Measurements from ENCODE around the gene SLC7A14. TPM values are rescaled to one million over a fixed set of nuclear protein-coding genes. Genes with fewer than 3 reads are reported as not detected.

The SLC7A14 gene
- total RNA-seq (0.05 TPM), polyA plus RNA-seq (0.05 TPM)
- long read RNA-seq, donor 1 = 0 reads
- long read RNA-seq, donor 2 = 0 reads
- long read RNA-seq, donor 3 = 0 reads
- long read RNA-seq, donor 4 = 0 reads
- long read RNA-seq, donor 5 = 0 reads
- long read RNA-seq, donor 6 = 0 reads
- long read RNA-seq, donor 7 = 0 reads
- long read RNA-seq, donor 8 = 0 reads
- long read RNA-seq, donor 9 = 0 reads
- long read RNA-seq, donor 10 = 0 reads

- H3K4me3 ChIP-seq (ENCODE audit: low read length in 2 of 2) = no peak within 1 kb of the TSS
- H3K4me1 ChIP-seq (ENCODE audit: control insufficient read depth in 2 of 2, insufficient read depth in 2 of 2, low read length in 2 of 2) = no peaks in the 10 kb centered on the region
- no peak for DNase-seq (ENCODE audit: low read depth in 6 of 9, low spot score in 9 of 9)
- H3K9me3 ChIP-seq (ENCODE audit: control insufficient read depth in 2 of 2, insufficient read depth in 1 of 2, low read length in 1 of 2) = peaks cover 0 to 3% of the 10 kb centered on the region in 2 donors
- no peaks in the 10 kb centered on the region for H3K36me3 ChIP-seq (ENCODE audit: control insufficient read depth in 2 of 2, insufficient read depth in 2 of 2, low read length in 1 of 2)
- WGBS = 20% methylated on average over 12 of the region's 12 CpGs
- no peak within 1 kb of the TSS for H3K27ac ChIP-seq (ENCODE audit: low read depth in 1 of 2, low read length in 1 of 2)
- peaks cover 23 to 41% of the 10 kb centered on the region in 2 donors for H3K27me3 ChIP-seq (ENCODE audit: control insufficient read depth in 2 of 2, insufficient read depth in 1 of 2, low read length in 1 of 2)
Measured at GRCh38 chr3:170585937-170586310, at the start of gene SLC7A14. Gene SLC7A14, minus strand, starts transcription at chr3:170586075. Its CDS starts 59,139 bp downstream, at chr3:170526936.

- WGBS = 78% methylated on average over 2 of the region's 2 CpGs
- H3K4me1 ChIP-seq (ENCODE audit: control insufficient read depth in 2 of 2, insufficient read depth in 2 of 2, low read length in 2 of 2) = no peaks in the 10 kb centered on the region
- H3K9me3 ChIP-seq (ENCODE audit: control insufficient read depth in 2 of 2, insufficient read depth in 1 of 2, low read length in 1 of 2) = no peaks in the 10 kb centered on the region
- no peaks in the 10 kb centered on the region for H3K27me3 ChIP-seq (ENCODE audit: control insufficient read depth in 2 of 2, insufficient read depth in 1 of 2, low read length in 1 of 2)
- no peak for DNase-seq (ENCODE audit: low read depth in 6 of 9, low spot score in 9 of 9)
- no peaks in the 10 kb centered on the region for H3K36me3 ChIP-seq (ENCODE audit: control insufficient read depth in 2 of 2, insufficient read depth in 2 of 2, low read length in 1 of 2)
- no peak overlapping the region for H3K4me3 ChIP-seq (ENCODE audit: low read length in 2 of 2)
- no peak overlapping the region for H3K27ac ChIP-seq (ENCODE audit: low read depth in 1 of 2, low read length in 1 of 2)
Measured at GRCh38 chr3:170635385-170635735, 49.5 kb upstream of the SLC7A14 start.

- 89% methylated on average over 3 of the region's 3 CpGs for WGBS
- no peaks in the 10 kb centered on the region for H3K36me3 ChIP-seq (ENCODE audit: control insufficient read depth in 2 of 2, insufficient read depth in 2 of 2, low read length in 1 of 2)
- no peak for DNase-seq (ENCODE audit: low read depth in 6 of 9, low spot score in 9 of 9)
- no peak overlapping the region for H3K4me3 ChIP-seq (ENCODE audit: low read length in 2 of 2)
- H3K9me3 ChIP-seq (ENCODE audit: control insufficient read depth in 2 of 2, insufficient read depth in 1 of 2, low read length in 1 of 2) = no peaks in the 10 kb centered on the region
- H3K27me3 ChIP-seq (ENCODE audit: control insufficient read depth in 2 of 2, insufficient read depth in 1 of 2, low read length in 1 of 2) = no peaks in the 10 kb centered on the region
- H3K27ac ChIP-seq (ENCODE audit: low read depth in 1 of 2, low read length in 1 of 2) = no peak overlapping the region
- no peaks in the 10 kb centered on the region for H3K4me1 ChIP-seq (ENCODE audit: control insufficient read depth in 2 of 2, insufficient read depth in 2 of 2, low read length in 2 of 2)
Measured at GRCh38 chr3:170634663-170635384, 48.9 kb upstream of the SLC7A14 start.

- H3K27me3 ChIP-seq (ENCODE audit: control insufficient read depth in 2 of 2, insufficient read depth in 1 of 2, low read length in 1 of 2) = no peaks in the 10 kb centered on the region
- no peaks in the 10 kb centered on the region for H3K4me1 ChIP-seq (ENCODE audit: control insufficient read depth in 2 of 2, insufficient read depth in 2 of 2, low read length in 2 of 2)
- H3K4me3 ChIP-seq (ENCODE audit: low read length in 2 of 2) = no peak overlapping the region
- no peak overlapping the region for H3K27ac ChIP-seq (ENCODE audit: low read depth in 1 of 2, low read length in 1 of 2)
- no peaks in the 10 kb centered on the region for H3K36me3 ChIP-seq (ENCODE audit: control insufficient read depth in 2 of 2, insufficient read depth in 2 of 2, low read length in 1 of 2)
- WGBS = 96% methylated on average over 4 of the region's 4 CpGs
- H3K9me3 ChIP-seq (ENCODE audit: control insufficient read depth in 2 of 2, insufficient read depth in 1 of 2, low read length in 1 of 2) = no peaks in the 10 kb centered on the region
- DNase-seq (ENCODE audit: low read depth in 6 of 9, low spot score in 9 of 9) = no peak
Measured at GRCh38 chr3:170633573-170633972, 47.7 kb upstream of the SLC7A14 start.

GRCh38 chr3:170632780-170633179 is 46.9 kb upstream of the SLC7A14 start:
- H3K9me3 ChIP-seq (ENCODE audit: control insufficient read depth in 2 of 2, insufficient read depth in 1 of 2, low read length in 1 of 2) = no peaks in the 10 kb centered on the region
- H3K36me3 ChIP-seq (ENCODE audit: control insufficient read depth in 2 of 2, insufficient read depth in 2 of 2, low read length in 1 of 2) = no peaks in the 10 kb centered on the region
- no peak overlapping the region for H3K4me3 ChIP-seq (ENCODE audit: low read length in 2 of 2)
- 91% methylated on average over 4 of the region's 4 CpGs for WGBS
- no peak overlapping the region for H3K27ac ChIP-seq (ENCODE audit: low read depth in 1 of 2, low read length in 1 of 2)
- DNase-seq (ENCODE audit: low read depth in 6 of 9, low spot score in 9 of 9) = no peak
- no peaks in the 10 kb centered on the region for H3K27me3 ChIP-seq (ENCODE audit: control insufficient read depth in 2 of 2, insufficient read depth in 1 of 2, low read length in 1 of 2)
- H3K4me1 ChIP-seq (ENCODE audit: control insufficient read depth in 2 of 2, insufficient read depth in 2 of 2, low read length in 2 of 2) = no peaks in the 10 kb centered on the region

GRCh38 chr3:170631755-170632488 is 46.0 kb upstream of the SLC7A14 start:
- H3K27me3 ChIP-seq (ENCODE audit: control insufficient read depth in 2 of 2, insufficient read depth in 1 of 2, low read length in 1 of 2) = no peaks in the 10 kb centered on the region
- no peaks in the 10 kb centered on the region for H3K4me1 ChIP-seq (ENCODE audit: control insufficient read depth in 2 of 2, insufficient read depth in 2 of 2, low read length in 2 of 2)
- H3K9me3 ChIP-seq (ENCODE audit: control insufficient read depth in 2 of 2, insufficient read depth in 1 of 2, low read length in 1 of 2) = no peaks in the 10 kb centered on the region
- H3K36me3 ChIP-seq (ENCODE audit: control insufficient read depth in 2 of 2, insufficient read depth in 2 of 2, low read length in 1 of 2) = no peaks in the 10 kb centered on the region
- no peak overlapping the region for H3K27ac ChIP-seq (ENCODE audit: low read depth in 1 of 2, low read length in 1 of 2)
- DNase-seq (ENCODE audit: low read depth in 6 of 9, low spot score in 9 of 9) = no peak
- H3K4me3 ChIP-seq (ENCODE audit: low read length in 2 of 2) = no peak overlapping the region
- 94% methylated on average over 7 of the region's 7 CpGs for WGBS

GRCh38 chr3:170623524-170623923 is 37.6 kb upstream of the SLC7A14 start:
- WGBS = 45% methylated on average over 1 of the region's 1 CpG
- Histone ChIP-seq H3K9me3 (ENCODE audit: control insufficient read depth in 2 of 2, insufficient read depth in 1 of 2, low read length in 1 of 2) (no peaks in the 10 kb centered on the region), H3K4me3 (ENCODE audit: low read length in 2 of 2) (no peak overlapping the region), H3K27ac (ENCODE audit: low read depth in 1 of 2, low read length in 1 of 2) (no peak overlapping the region), H3K36me3 (ENCODE audit: control insufficient read depth in 2 of 2, insufficient read depth in 2 of 2, low read length in 1 of 2) (no peaks in the 10 kb centered on the region), H3K4me1 (ENCODE audit: control insufficient read depth in 2 of 2, insufficient read depth in 2 of 2, low read length in 2 of 2) (no peaks in the 10 kb centered on the region), H3K27me3 (ENCODE audit: control insufficient read depth in 2 of 2, insufficient read depth in 1 of 2, low read length in 1 of 2) (no peaks in the 10 kb centered on the region)
- no peak for DNase-seq (ENCODE audit: low read depth in 6 of 9, low spot score in 9 of 9)

- Histone ChIP-seq H3K27ac (ENCODE audit: low read depth in 1 of 2, low read length in 1 of 2) (no peak overlapping the region), H3K4me3 (ENCODE audit: low read length in 2 of 2) (no peak overlapping the region), H3K36me3 (ENCODE audit: control insufficient read depth in 2 of 2, insufficient read depth in 2 of 2, low read length in 1 of 2) (no peaks in the 10 kb centered on the region), H3K9me3 (ENCODE audit: control insufficient read depth in 2 of 2, insufficient read depth in 1 of 2, low read length in 1 of 2) (no peaks in the 10 kb centered on the region), H3K4me1 (ENCODE audit: control insufficient read depth in 2 of 2, insufficient read depth in 2 of 2, low read length in 2 of 2) (no peaks in the 10 kb centered on the region), H3K27me3 (ENCODE audit: control insufficient read depth in 2 of 2, insufficient read depth in 1 of 2, low read length in 1 of 2) (no peaks in the 10 kb centered on the region)
- DNase-seq (ENCODE audit: low read depth in 6 of 9, low spot score in 9 of 9) = no peak
- WGBS = 43% methylated on average over 5 of the region's 5 CpGs
Measured at GRCh38 chr3:170622369-170623159, 36.7 kb upstream of the SLC7A14 start.

- H3K9me3 ChIP-seq (ENCODE audit: control insufficient read depth in 2 of 2, insufficient read depth in 1 of 2, low read length in 1 of 2) = no peaks in the 10 kb centered on the region
- no peak overlapping the region for H3K4me3 ChIP-seq (ENCODE audit: low read length in 2 of 2)
- WGBS = 89% methylated on average over 5 of the region's 5 CpGs
- DNase-seq (ENCODE audit: low read depth in 6 of 9, low spot score in 9 of 9) = no peak
- H3K27me3 ChIP-seq (ENCODE audit: control insufficient read depth in 2 of 2, insufficient read depth in 1 of 2, low read length in 1 of 2) = no peaks in the 10 kb centered on the region
- no peaks in the 10 kb centered on the region for H3K36me3 ChIP-seq (ENCODE audit: control insufficient read depth in 2 of 2, insufficient read depth in 2 of 2, low read length in 1 of 2)
- H3K27ac ChIP-seq (ENCODE audit: low read depth in 1 of 2, low read length in 1 of 2) = no peak overlapping the region
- no peaks in the 10 kb centered on the region for H3K4me1 ChIP-seq (ENCODE audit: control insufficient read depth in 2 of 2, insufficient read depth in 2 of 2, low read length in 2 of 2)
Measured at GRCh38 chr3:170621256-170621655, 35.4 kb upstream of the SLC7A14 start.

Data from thymus (tissue), 14 donors.